Measurements from ENCODE around the gene VDR. TPM values are rescaled to one million over a fixed set of nuclear protein-coding genes. Genes with fewer than 3 reads are reported as not detected.

Gene VDR
- total RNA-seq, 1 experiment from 2014 or later: 22.3 TPM

GRCh38 chr12:47913081-47913480 is 8.3 kb upstream of the VDR start:
- Mint-ChIP-seq H3K27me3 (ENCODE audit: insufficient read depth, unreplicated experiment) (peaks cover 13% of the 10 kb centered on the region), H3K9me3 (ENCODE audit: unreplicated experiment) (no peaks in the 10 kb centered on the region), H3K4me3 (ENCODE audit: unreplicated experiment) (no peak overlapping the region), H3K36me3 (ENCODE audit: insufficient read depth, unreplicated experiment) (no peaks in the 10 kb centered on the region), H3K4me1 (ENCODE audit: insufficient read depth, unreplicated experiment) (no peaks in the 10 kb centered on the region), H3K27ac (ENCODE audit: low read depth, unreplicated experiment) (no peak overlapping the region)
- CTCF ChIA-PET: interaction anchor here (0.5 to 3.8 kb wide), 5 partner anchors 8 to 1527 kb away, joined by 4 to 14 read pairs (median 8); partner anchors contain the start of genes TMEM106C and VDR
- BruUV-seq (replicated peaks): no TSS peak
- intact Hi-C loops (cut with micrococcal nuclease): no loop called here
- DNase-seq (ENCODE audit: unreplicated experiment): no peak
- no peak for TF ChIP-seq CTCF (IDR thresholded peaks at IDR 0.05; ENCODE audit: unreplicated experiment)
- POLR2A ChIA-PET: interaction anchor here (0.6 kb wide), 1 partner anchor 28 kb away, joined by 3 read pairs; no protein-coding TSS in a partner anchor

GRCh38 chr12:47912556-47912955 is 7.8 kb upstream of the VDR start:
- Mint-ChIP-seq H3K36me3 (ENCODE audit: insufficient read depth, unreplicated experiment) (no peaks in the 10 kb centered on the region), H3K9me3 (ENCODE audit: unreplicated experiment) (no peaks in the 10 kb centered on the region), H3K27me3 (ENCODE audit: insufficient read depth, unreplicated experiment) (peaks cover 13% of the 10 kb centered on the region), H3K27ac (ENCODE audit: low read depth, unreplicated experiment) (no peak overlapping the region), H3K4me3 (ENCODE audit: unreplicated experiment) (no peak overlapping the region), H3K4me1 (ENCODE audit: insufficient read depth, unreplicated experiment) (no peaks in the 10 kb centered on the region)
- POLR2A ChIA-PET: interaction anchor here (0.6 kb wide), 1 partner anchor 29 kb away, joined by 3 read pairs; no protein-coding TSS in a partner anchor
- intact Hi-C loops (cut with micrococcal nuclease): no loop called here
- TF ChIP-seq CTCF (IDR thresholded peaks at IDR 0.05; ENCODE audit: unreplicated experiment): no peak
- BruUV-seq (replicated peaks): no TSS peak
- CTCF ChIA-PET: interaction anchor here (0.7 to 3.8 kb wide), 4 partner anchors 7 to 170 kb away, joined by 4 to 14 read pairs (median 10); partner anchors contain the start of genes TMEM106C and VDR
- no peak for DNase-seq (ENCODE audit: unreplicated experiment)

- H3K27ac Mint-ChIP-seq (ENCODE audit: low read depth, unreplicated experiment): no peak overlapping the region
- DNase-seq (ENCODE audit: unreplicated experiment): no peak
Observed at GRCh38 chr12:47910981-47911380, 6.2 kb upstream of the VDR start.

GRCh38 chr12:47910486-47910885 is 5.7 kb upstream of the VDR start:
- H3K27ac Mint-ChIP-seq (ENCODE audit: low read depth, unreplicated experiment): no peak overlapping the region
- TF ChIP-seq CTCF (IDR thresholded peaks at IDR 0.05; ENCODE audit: unreplicated experiment): no peak
- H3K36me3 Mint-ChIP-seq (ENCODE audit: insufficient read depth, unreplicated experiment): no peaks in the 10 kb centered on the region
- no TSS peak for BruUV-seq (replicated peaks)
- no peak overlapping the region for H3K4me3 Mint-ChIP-seq (ENCODE audit: unreplicated experiment)
- H3K27me3 Mint-ChIP-seq (ENCODE audit: insufficient read depth, unreplicated experiment): peaks cover 13% of the 10 kb centered on the region
- no peaks in the 10 kb centered on the region for H3K4me1 Mint-ChIP-seq (ENCODE audit: insufficient read depth, unreplicated experiment)
- no peaks in the 10 kb centered on the region for H3K9me3 Mint-ChIP-seq (ENCODE audit: unreplicated experiment)
- no peak for DNase-seq (ENCODE audit: unreplicated experiment)
- intact Hi-C loops (cut with micrococcal nuclease): no loop called here
- POLR2A ChIA-PET: no interaction called here
- CTCF ChIA-PET: interaction anchor here (0.7 to 1.8 kb wide), 2 partner anchors 10 to 1287 kb away, joined by 3 to 7 read pairs; no protein-coding TSS in a partner anchor

More at GRCh38 chr12:47910981-47911380, 6.2 kb upstream of the VDR start:
- CTCF ChIA-PET: interaction anchor here (0.7 to 3.8 kb wide), 2 partner anchors 38 to 1287 kb away, joined by 3 to 14 read pairs; no protein-coding TSS in a partner anchor
- Mint-ChIP-seq H3K9me3 (ENCODE audit: unreplicated experiment) (no peaks in the 10 kb centered on the region), H3K27me3 (ENCODE audit: insufficient read depth, unreplicated experiment) (peaks cover 13% of the 10 kb centered on the region), H3K4me3 (ENCODE audit: unreplicated experiment) (no peak overlapping the region), H3K4me1 (ENCODE audit: insufficient read depth, unreplicated experiment) (no peaks in the 10 kb centered on the region), H3K36me3 (ENCODE audit: insufficient read depth, unreplicated experiment) (no peaks in the 10 kb centered on the region)
- intact Hi-C loops (cut with micrococcal nuclease): no loop called here
- POLR2A ChIA-PET: no interaction called here
- no peak for TF ChIP-seq CTCF (IDR thresholded peaks at IDR 0.05; ENCODE audit: unreplicated experiment)
- no TSS peak for BruUV-seq (replicated peaks)
